H9 (cell line): ENCODE results near the gene ZFR2. TPM values are rescaled to one million over a fixed set of nuclear protein-coding genes. Genes with fewer than 3 reads are reported as not detected.

ENCODE experiments used
- DNase-seq: peaks from one replicate; pipeline ENCODE4 v3.0.0-alpha.2; 2017
- H2AFZ ChIP-seq: one replicate; pipeline ENCODE4 v1.6.1; 2013; ENCODE audit warnings: mild to moderate bottlenecking, low read length, control low read depth, moderate library complexity
- H2AK5ac ChIP-seq: 2 replicates; pipeline ENCODE4 v1.6.1; 2013; ENCODE audit warnings: low read length, control low read depth, mixed read lengths; ENCODE audit not compliant: insufficient read length
- H2BK120ac ChIP-seq: one replicate; pipeline ENCODE4 v1.6.1; 2013; ENCODE audit warnings: low read depth, mild to moderate bottlenecking, low read length, control low read depth, inconsistent platforms; ENCODE audit not compliant: poor library complexity, severe bottlenecking
- H2BK12ac ChIP-seq: 2 replicates; pipeline ENCODE4 v1.6.1; 2013; ENCODE audit warnings: low read length, control low read depth, mixed read lengths, low read depth; ENCODE audit not compliant: insufficient read length
- H2BK15ac ChIP-seq: 2 replicates; pipeline ENCODE4 v1.6.1; 2013; ENCODE audit warnings: low read depth, low read length, control low read depth
- H2BK20ac ChIP-seq: one replicate; pipeline ENCODE4 v1.6.1; 2013; ENCODE audit warnings: low read depth, mild to moderate bottlenecking, low read length, control low read depth, inconsistent platforms; ENCODE audit not compliant: poor library complexity, severe bottlenecking
- H2BK5ac ChIP-seq: 2 replicates; pipeline ENCODE4 v1.6.1; 2013; ENCODE audit warnings: low read length, control low read depth, mixed read lengths; ENCODE audit not compliant: insufficient read length
- H3K14ac ChIP-seq: 2 replicates; pipeline ENCODE4 v1.6.1; 2013; ENCODE audit warnings: low read length, control low read depth; ENCODE audit not compliant: insufficient read depth
- H3K18ac ChIP-seq: 2 replicates; pipeline ENCODE4 v1.6.1; 2013; ENCODE audit warnings: low read depth, mild to moderate bottlenecking, mixed read lengths, low read length, control low read depth; ENCODE audit not compliant: insufficient read length
- H3K23ac ChIP-seq: 2 replicates; pipeline ENCODE4 v1.6.1; 2013; ENCODE audit warnings: low read length, control low read depth, mixed read lengths, low read depth; ENCODE audit not compliant: insufficient read length
- H3K23me2 ChIP-seq: 2 replicates; pipeline ENCODE4 v1.6.1; 2013; ENCODE audit warnings: low read depth, mild to moderate bottlenecking, mixed read lengths, low read length, control low read depth; ENCODE audit not compliant: insufficient read length, poor library complexity, severe bottlenecking
- H3K27ac ChIP-seq: 2 replicates; pipeline ENCODE4 v1.5.1; 2013; ENCODE audit warnings: low read length, control low read depth, mixed read lengths, low read depth; ENCODE audit not compliant: insufficient read length
- H3K27me3 ChIP-seq: 2 replicates; pipeline ENCODE4 v1.6.1; 2013; ENCODE audit warnings: low read length, control low read depth, inconsistent platforms; ENCODE audit not compliant: insufficient read depth
- H3K4ac ChIP-seq: 2 replicates; pipeline ENCODE4 v1.6.1; 2013; ENCODE audit warnings: low read depth, mild to moderate bottlenecking, control low read depth, inconsistent platforms, low read length, moderate library complexity
- H3K4me1 ChIP-seq: 2 replicates; pipeline ENCODE4 v1.6.1; 2013; ENCODE audit warnings: low read length, control low read depth, inconsistent platforms; ENCODE audit not compliant: insufficient read depth
- H3K4me2 ChIP-seq: 2 replicates; pipeline ENCODE4 v1.6.1; 2013; ENCODE audit warnings: low read length, control low read depth, mixed read lengths; ENCODE audit not compliant: insufficient read length, insufficient read depth
- H3K56ac ChIP-seq: 2 replicates; pipeline ENCODE4 v1.6.1; 2013; ENCODE audit warnings: low read depth, mild to moderate bottlenecking, mixed read lengths, low read length, control low read depth; ENCODE audit not compliant: insufficient read length
- H3K79me1 ChIP-seq: 2 replicates; pipeline ENCODE4 v1.6.1; 2013; ENCODE audit warnings: low read depth, mild to moderate bottlenecking, moderate library complexity, low read length, control low read depth, inconsistent platforms; ENCODE audit not compliant: insufficient read depth, poor library complexity, severe bottlenecking
- H3K79me2 ChIP-seq: 2 replicates; pipeline ENCODE4 v1.6.1; 2013; ENCODE audit warnings: low read length, control low read depth, inconsistent platforms; ENCODE audit not compliant: insufficient read depth
- H3K9ac ChIP-seq: 2 replicates; pipeline ENCODE4 v1.6.1; 2013; ENCODE audit warnings: low read length, control low read depth, mixed read lengths; ENCODE audit not compliant: insufficient read length; ENCODE audit errors: extremely low read depth
- H3K9me3 ChIP-seq: one replicate; pipeline ENCODE4 v1.6.1; 2013; ENCODE audit warnings: low read depth, low read length, inconsistent platforms; ENCODE audit not compliant: control insufficient read depth
- H3T11ph ChIP-seq: one replicate; pipeline ENCODE4 v1.6.1; 2013; ENCODE audit warnings: mild to moderate bottlenecking, low read length, control low read depth, inconsistent platforms
- H4K20me1 ChIP-seq: one replicate; pipeline ENCODE4 v1.6.1; 2013; ENCODE audit not compliant: control insufficient read depth, insufficient read length, insufficient read depth
- H4K5ac ChIP-seq: 2 replicates; pipeline ENCODE4 v1.6.1; 2013; ENCODE audit warnings: low read depth, mild to moderate bottlenecking, mixed read lengths, low read length, control low read depth; ENCODE audit not compliant: insufficient read length
- H4K8ac ChIP-seq: replicated peaks from 2 replicates; pipeline ENCODE4 v1.6.1; 2013; ENCODE audit warnings: low read length, control low read depth, mixed read lengths, low read depth; ENCODE audit not compliant: insufficient read length
- H4K91ac ChIP-seq: 2 replicates; pipeline ENCODE4 v1.6.1; 2013; ENCODE audit warnings: low read depth, mild to moderate bottlenecking, moderate library complexity, mixed read lengths, low read length, control low read depth; ENCODE audit not compliant: insufficient read length
- H3K27ac Mint-ChIP-seq, 3 experiments: 2 replicates in 2 of 3; 3 replicates in 1 of 3; pipeline ENCODE4 v1.8.0; 2020 to 2021; ENCODE audit warnings: mixed read lengths in 3 of 3, mild to moderate bottlenecking in 1 of 3, moderate library complexity in 1 of 3
- H3K27me3 Mint-ChIP-seq: 2 replicates; pipeline ENCODE4 v1.8.0; 2021; ENCODE audit warnings: low read depth, mild to moderate bottlenecking, moderate library complexity, mixed read lengths
- H3K36me3 Mint-ChIP-seq, 3 experiments: 2 replicates in 2 of 3; 3 replicates in 1 of 3; pipeline ENCODE4 v1.8.0; 2020 to 2021; ENCODE audit warnings: low read depth in 3 of 3, mixed read lengths in 3 of 3; ENCODE audit not compliant: insufficient read depth in 1 of 3
- H3K4me1 Mint-ChIP-seq, 2 experiments: 2 replicates each; pipeline ENCODE4 v1.8.0; 2020; ENCODE audit warnings: mixed read lengths in 2 of 2
- H3K4me3 Mint-ChIP-seq, 2 experiments: 2 replicates in 1 of 2; 3 replicates in 1 of 2; pipeline ENCODE4 v1.8.0; 2020 to 2021; ENCODE audit warnings: mild to moderate bottlenecking in 2 of 2, mixed read lengths in 2 of 2, moderate library complexity in 1 of 2
- H3K9me3 Mint-ChIP-seq, 2 experiments: 2 replicates in 1 of 2; 3 replicates in 1 of 2; pipeline ENCODE4 v1.8.0; 2020; ENCODE audit warnings: mild to moderate bottlenecking in 2 of 2, mixed read lengths in 2 of 2, moderate library complexity in 1 of 2
- CTCF ChIP-seq: fragments of 200-600 bp; sonication (generic); conservative IDR thresholded peaks from 3 replicates; pipeline ENCODE4 v1.8.0; 2021; ENCODE audit warnings: antibody characterized with exemption, mild to moderate bottlenecking
- WGBS: extraction: QIAGEN DNeasy Blood & Tissue Kit; methylation state at CpG from one replicate; pipeline ENCODE4 v1.1.7; 2013; ENCODE audit warnings: missing lambda C conversion rate, low lambda C conversion rate, mixed read lengths; ENCODE audit not compliant: insufficient read length; ENCODE audit errors: extremely low coverage; 5-methylcytosine and 5-hydroxymethylcytosine counted together
- total RNA-seq: library from RNA; stranded (reverse); gene quantifications from 2 replicates; pipeline ENCODE4 v1.2.1, GENCODE V29; 2021

ZFR2 gene
- total RNA-seq, 1 experiment from 2014 or later: 18.3 TPM

GRCh38 chr19:3808420-3809143 is 60.3 kb downstream of the ZFR2 start:
- Histone ChIP-seq H2BK5ac (no peak overlapping the region), H3T11ph (no peak overlapping the region), H2AK5ac (no peak overlapping the region), H3K23me2 (no peaks in the 10 kb centered on the region), H3K27me3 (no peaks in the 10 kb centered on the region), H3K23ac (no peak overlapping the region), H4K91ac (no peak overlapping the region), H3K18ac (no peak overlapping the region), H3K4me2 (no peak overlapping the region), H3K14ac (no peak overlapping the region; the same call in 1 of the 2 replicates), H3K4ac (no peak overlapping the region), H2BK15ac (no peak overlapping the region), H3K56ac (no peak overlapping the region), H3K9ac (no peak overlapping the region), H4K8ac (no peak overlapping the region), H3K79me1 (no peaks in the 10 kb centered on the region), H4K20me1 (no peaks in the 10 kb centered on the region), H3K79me2 (no peaks in the 10 kb centered on the region), H3K4me1 (no peaks in the 10 kb centered on the region), H2BK20ac (no peak overlapping the region), H3K27ac (no peak overlapping the region), H2AFZ (no peak overlapping the region), H2BK12ac (no peak overlapping the region), H4K5ac (no peak overlapping the region), H2BK120ac (no peak overlapping the region), H3K9me3 (no peaks in the 10 kb centered on the region)
- no peaks in the 10 kb centered on the region for H3K36me3 Mint-ChIP-seq
- H3K4me1 Mint-ChIP-seq: peaks cover 0 to 3% of the 10 kb centered on the region in 2 experiments; a peak in 1 of 4 replicates
- DNase-seq: peak; percentile 28
- no peak for TF ChIP-seq CTCF
- peaks cover under 1% of the 10 kb centered on the region; the same call in 1 of the 2 replicates for H3K27me3 Mint-ChIP-seq
- no peak overlapping the region; a peak in 1 of 5 replicates for H3K4me3 Mint-ChIP-seq
- peak overlapping the region in 1 of 3 experiments; percentile 63; a peak in 2 of 7 replicates for H3K27ac Mint-ChIP-seq
- no CpG with 5 or more reads among the region's 33 CpGs for WGBS
- H3K9me3 Mint-ChIP-seq: peaks cover 0 to 6% of the 10 kb centered on the region in 2 experiments; a peak in 2 of 5 replicates
